HG02763 (cell line): ENCODE measurements around the gene SHROOM3.
A peak's percentile ranks its signal among the peaks of the same experiment; 100 is the strongest.

Experiments
- ATAC-seq: cut with Tn5 transposase; IDR thresholded peaks from one replicate; pipeline ENCODE4 v1.9.1; 2021; ENCODE audit warnings: mild to moderate bottlenecking, moderate library complexity; ENCODE audit not compliant: unreplicated experiment

Gene SHROOM3

GRCh38 chr4:76562836-76563453, 127.9 kb downstream of the SHROOM3 start:
- ATAC-seq = no peak

DNA sequence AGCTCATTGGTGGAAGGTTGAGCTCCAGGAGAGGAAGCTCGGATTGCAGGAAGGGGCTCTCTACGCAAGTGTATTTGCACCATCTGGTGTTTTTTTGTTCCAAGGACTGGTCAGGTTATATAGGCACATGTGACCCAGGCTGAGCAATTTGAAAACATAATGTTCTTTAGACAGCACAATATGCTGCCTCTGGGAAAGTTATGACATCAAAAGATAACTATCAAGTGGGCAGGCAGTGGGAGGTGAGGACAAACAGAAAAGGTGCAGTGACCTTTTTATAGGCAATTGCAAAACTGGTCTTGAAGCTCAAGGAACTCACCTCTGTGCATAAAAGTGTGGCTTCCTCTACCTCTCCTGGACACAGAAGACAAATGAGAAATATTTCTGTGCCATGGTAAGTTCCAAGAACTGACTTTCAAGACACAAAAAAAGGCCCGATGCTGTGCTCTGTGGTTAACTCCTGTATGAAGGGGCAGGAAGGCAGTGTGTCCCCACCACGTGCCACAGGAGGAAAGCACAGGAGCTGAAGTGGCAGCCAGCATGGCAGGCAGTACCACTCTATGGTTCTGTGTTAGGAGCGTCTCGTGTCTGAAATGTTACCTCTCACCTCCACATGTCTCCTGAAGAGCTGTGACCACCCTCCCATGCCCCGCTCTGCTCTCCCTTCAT, 128.6 kb downstream of the SHROOM3 start:
- ATAC-seq = no peak

- ATAC-seq = no peak
Observed at GRCh38 chr4:76564123-76564915, 129.3 kb downstream of the SHROOM3 start.

DNA sequence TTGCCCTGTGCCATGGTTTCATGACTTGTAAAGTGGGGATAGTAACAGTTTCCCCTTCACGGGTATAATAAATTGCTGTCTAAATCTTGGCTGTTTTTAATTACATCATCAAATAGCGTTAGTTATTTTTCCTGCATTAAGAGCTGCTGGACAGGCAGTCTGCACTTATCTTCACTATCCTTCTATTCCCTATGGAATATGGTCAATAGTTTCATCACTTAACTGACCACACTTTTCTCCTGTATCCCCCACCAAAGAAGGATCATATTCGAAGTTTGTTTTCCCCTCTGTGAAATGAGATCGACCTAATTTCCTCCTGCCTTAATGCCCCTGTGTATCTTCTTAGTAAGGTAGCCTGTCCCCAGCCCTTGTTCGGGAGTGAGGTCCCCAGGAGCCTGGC, 133.2 kb downstream of the SHROOM3 start:
- ATAC-seq = no peak

DNA sequence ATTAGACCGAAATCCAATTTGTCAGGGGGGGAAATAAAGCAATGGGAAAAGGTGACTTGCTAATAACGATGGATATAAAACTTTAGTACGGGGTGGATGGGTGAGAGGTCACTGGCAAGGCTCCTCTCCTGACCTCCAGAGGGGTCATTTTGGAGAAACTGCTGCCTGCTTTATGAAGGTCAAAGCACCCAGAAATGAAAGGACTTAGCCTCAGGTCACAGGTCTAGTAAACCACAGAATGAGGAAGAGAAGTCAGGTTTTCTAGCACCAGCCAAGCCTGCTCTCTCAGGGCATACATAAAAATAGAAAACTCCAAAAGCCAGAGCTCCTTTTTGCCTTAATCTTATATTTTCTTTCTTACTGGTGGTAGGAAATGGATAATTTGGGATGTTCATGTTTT, 134.2 kb downstream of the SHROOM3 start:
- ATAC-seq = no peak

DNA sequence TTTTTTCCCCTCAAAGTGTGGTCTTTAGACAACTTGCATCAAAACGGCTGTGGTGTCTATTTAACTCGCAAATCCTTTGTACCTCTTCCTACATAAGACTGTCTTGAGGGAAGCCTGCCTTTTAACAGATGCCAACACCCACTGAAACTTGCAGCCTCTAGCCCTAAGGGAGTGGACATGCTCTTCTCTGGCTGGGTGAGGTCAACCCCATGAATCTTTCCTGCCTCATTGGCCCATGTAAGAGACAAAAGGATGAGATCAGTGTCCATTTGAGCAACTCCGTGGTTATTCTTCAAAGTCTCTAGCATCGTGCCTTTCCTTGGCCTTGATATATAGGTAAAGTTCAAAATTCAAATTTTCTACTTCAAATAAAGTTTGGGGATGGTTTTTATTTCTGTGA, 134.7 kb downstream of the SHROOM3 start:
- ATAC-seq = no peak

DNA sequence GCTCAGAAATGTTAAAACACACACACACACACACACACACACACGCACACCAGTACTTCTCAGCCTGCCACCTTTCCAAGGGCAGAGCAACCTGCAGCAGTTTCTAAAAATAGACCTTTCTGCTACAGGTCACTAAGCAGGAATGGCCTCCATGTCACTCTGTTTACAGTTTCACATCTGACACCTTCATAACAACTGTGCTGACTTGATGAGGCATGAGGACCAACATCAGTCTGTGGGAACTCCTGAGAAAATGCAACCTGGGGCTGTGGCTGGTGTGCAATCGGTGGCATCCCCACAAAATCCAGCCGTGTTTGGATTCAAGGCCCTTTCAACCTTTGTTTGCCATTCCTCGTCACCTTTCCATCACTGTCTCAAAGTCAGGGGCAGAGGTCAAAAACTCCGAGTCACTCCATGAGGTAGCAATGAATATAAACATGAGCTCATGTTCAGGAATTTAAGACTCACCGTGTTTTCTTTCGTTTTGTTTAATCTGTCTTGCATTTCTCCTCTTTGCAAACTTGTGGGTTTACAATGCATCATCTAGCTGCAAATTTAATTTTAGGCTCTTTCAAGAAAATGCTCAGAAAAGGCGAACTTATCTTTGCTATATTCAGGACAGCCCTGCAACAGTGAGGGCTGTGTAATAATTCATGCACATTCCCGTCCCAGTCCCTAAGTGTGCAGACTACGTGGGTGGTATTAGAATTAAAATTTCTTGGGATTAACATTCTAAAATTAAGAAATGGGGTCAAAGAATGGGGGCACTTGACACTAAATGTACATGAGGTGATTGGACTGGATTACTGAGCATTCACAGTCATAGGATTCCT, 135.3 kb downstream of the SHROOM3 start:
- ATAC-seq = no peak

- no peak for ATAC-seq
Observed at GRCh38 chr4:76571274-76571673, 136.2 kb downstream of the SHROOM3 start.

DNA sequence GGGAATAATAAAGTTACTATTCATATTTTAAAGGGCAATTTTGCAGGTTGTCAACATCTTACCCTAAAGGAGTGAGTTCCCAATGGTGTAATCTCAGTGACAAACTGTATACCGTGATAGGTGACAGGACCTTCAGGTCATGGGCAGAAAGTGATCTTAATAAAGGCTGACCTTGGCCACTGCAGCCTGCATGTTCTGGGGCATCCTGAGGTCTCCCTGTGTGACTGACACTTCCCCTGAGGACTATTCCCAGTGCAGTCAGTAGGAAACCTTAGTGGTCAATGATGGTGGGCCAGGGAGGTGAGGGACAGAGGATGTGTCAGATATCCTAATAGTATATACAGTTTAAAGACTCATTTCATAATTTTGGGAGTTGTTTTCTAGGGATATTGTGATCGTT, 137.2 kb downstream of the SHROOM3 start:
- ATAC-seq = no peak

DNA sequence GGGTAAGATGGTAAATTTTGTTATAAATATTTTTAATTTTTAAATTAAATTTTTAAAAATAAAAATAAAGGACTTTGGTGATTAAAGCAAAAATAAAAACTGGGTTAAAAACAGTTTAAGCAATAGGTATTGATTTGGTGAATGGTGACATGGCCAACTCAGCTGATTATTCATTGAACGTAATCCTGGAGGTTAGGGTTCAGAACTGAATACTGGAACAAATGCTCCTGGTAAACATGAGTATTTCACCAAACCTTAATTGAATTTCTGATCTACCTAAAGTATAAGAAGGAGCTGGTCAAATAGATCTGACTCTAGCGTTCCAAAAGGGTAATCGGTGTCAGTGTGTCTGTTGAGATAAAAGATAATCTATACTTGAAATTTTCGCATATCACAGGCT, 141.8 kb downstream of the SHROOM3 start:
- ATAC-seq = no peak

GRCh38 chr4:76578002-76578560, 143.1 kb downstream of the SHROOM3 start:
- ATAC-seq = no peak

- no peak for ATAC-seq
Observed at GRCh38 chr4:76579596-76580375, 144.8 kb downstream of the SHROOM3 start.

GRCh38 chr4:76581077-76581962, 146.3 kb downstream of the SHROOM3 start:
- no peak for ATAC-seq

- ATAC-seq = no peak
Observed at GRCh38 chr4:76582074-76582816, 147.2 kb downstream of the SHROOM3 start.

GRCh38 chr4:76582817-76583087, 147.7 kb downstream of the SHROOM3 start:
- no peak for ATAC-seq

DNA sequence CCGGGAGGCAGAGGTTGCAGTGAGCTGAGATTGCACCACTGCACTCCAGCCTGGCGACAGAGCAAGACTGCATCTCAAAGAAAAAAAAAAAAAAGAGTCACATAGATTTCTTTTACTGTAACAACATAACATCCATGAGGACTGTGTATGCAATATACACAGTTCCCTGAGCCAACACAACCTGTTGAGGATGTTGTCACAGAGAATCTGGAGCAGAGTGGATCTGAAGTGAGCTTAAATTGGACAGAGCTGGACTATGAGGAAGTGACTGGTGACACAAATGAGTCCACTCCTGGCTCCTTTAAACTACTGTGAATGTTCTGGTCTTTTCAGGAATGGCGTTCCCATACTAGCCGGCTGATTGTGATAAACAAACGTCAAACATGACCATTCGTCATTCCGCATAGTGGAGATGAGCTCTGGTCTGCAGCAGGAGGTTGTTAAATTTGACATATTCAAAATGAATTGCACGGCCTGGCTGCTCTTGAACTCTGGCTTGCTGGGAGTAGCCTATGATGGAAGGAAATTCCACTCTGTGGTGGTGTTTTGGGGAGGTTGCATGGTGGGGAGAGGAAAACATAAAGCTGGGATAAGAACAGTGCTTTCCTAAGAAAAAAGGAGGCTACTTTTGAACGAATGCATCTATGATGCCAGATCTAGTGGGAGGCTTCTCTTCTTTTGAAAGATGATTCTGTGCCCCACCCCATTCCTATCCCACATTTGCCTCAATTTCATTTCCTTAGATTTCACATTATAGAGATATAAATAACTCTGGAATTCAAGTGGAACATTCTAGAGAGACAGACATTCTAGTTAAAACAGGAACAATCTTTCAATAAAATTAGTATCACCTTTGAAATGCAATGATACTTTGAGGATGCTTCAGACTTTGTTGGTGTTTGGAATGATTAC, 149.5 kb downstream of the SHROOM3 start:
- ATAC-seq = no peak

DNA sequence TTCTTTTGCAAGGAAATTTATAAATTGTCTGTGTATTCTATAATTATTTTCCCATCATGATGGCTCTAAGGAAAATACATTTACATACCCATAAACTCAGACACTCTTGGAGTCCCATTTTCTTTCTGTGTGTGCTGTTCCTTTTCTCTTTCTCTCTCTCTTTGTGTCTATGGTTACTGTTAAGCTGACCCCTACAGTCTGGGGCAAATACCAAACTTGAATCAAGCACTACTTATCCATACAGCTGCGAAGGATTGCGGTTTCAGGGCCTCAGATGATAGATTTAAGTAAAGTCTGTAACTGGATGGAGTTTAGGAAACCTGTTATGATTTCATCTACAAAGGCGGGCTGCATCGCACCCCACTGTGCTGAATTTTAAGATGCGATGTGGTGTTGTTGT, 150.2 kb downstream of the SHROOM3 start:
- ATAC-seq = no peak

DNA sequence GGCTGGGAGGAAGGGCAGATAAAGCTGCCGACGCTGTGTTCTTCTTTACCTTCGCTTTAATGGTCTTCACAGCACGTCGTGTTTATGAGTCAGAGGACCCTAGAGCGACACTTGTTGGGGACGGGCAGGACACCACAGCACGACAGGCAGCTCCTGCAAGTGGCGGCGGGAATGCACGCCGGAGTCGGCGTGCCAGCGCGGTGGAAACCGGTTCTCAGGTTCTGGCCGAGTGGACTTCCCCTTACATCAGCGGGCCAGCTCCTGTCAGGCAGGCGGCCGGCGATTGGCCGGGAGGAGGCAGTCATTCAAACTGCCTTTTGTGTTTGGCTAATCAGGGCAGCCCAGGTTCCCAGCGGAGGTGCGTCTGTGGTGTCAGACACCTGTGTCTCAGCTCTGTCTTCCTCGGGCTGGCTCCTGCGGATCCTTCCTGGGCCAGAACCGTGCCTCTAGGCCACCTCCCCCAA, 150.9 kb downstream of the SHROOM3 start:
- ATAC-seq = peak; percentile 82
